ENCODE data around the gene CAMSAP1.
A peak's percentile ranks its signal among the peaks of the same experiment; 100 is the strongest.
"Not testable (repeated sequence)": the region's sequence is repeated elsewhere in the genome, so short reads cannot be mapped to it uniquely, and the experiment has no call there.

CAMSAP1 gene

GRCh38 chr9:135951889-135952663, 44.7 kb upstream of the CAMSAP1 start:
- peak; percentile 98 for DNase-seq (ENCODE audit: low spot score)
- no peak for TF ChIP-seq CTCF (conservative IDR thresholded peaks at IDR 0.05; ENCODE audit: low read depth)
- ChIA-PET POLR2A (ENCODE audit: low non-redundant PET) (interaction anchor here (0.5 to 0.6 kb wide), 2 partner anchors 9 to 315 kb away, joined by 3 read pairs; no protein-coding TSS in a partner anchor), CTCF (interaction anchor here (0.6 to 1.4 kb wide), 4 partner anchors 8 to 1678 kb away, joined by 4 to 5 read pairs (median 4); no protein-coding TSS in a partner anchor)
- H3K27ac ChIP-seq: peak overlapping the region; percentile 98

- CTCF ChIA-PET: interaction anchor here (1.4 kb wide), 1 partner anchor 9 kb away, joined by 4 read pairs; no protein-coding TSS in a partner anchor
- DNase-seq (ENCODE audit: low spot score); POLR2A ChIA-PET (ENCODE audit: low non-redundant PET): not testable (repeated sequence)
- peak overlapping the region; percentile 98 for H3K27ac ChIP-seq
Measured at GRCh38 chr9:135951310-135951709, 44.0 kb upstream of the CAMSAP1 start.

- DNase-seq (ENCODE audit: low spot score); CTCF ChIA-PET: not testable (repeated sequence)
- peak overlapping the region; percentile 98 for H3K27ac ChIP-seq
- POLR2A ChIA-PET (ENCODE audit: low non-redundant PET): interaction anchor here (0.6 kb wide), 1 partner anchor 783 kb away, joined by 3 read pairs; no protein-coding TSS in a partner anchor
Measured at GRCh38 chr9:135950841-135951240, 43.5 kb upstream of the CAMSAP1 start.

- CTCF ChIA-PET: no interaction called here
- TF ChIP-seq CTCF (conservative IDR thresholded peaks at IDR 0.05; ENCODE audit: low read depth): no peak
- POLR2A ChIA-PET (ENCODE audit: low non-redundant PET): interaction anchor here (0.6 kb wide), 1 partner anchor 783 kb away, joined by 3 read pairs; no protein-coding TSS in a partner anchor
- H3K27ac ChIP-seq: peak overlapping the region; percentile 98
- DNase-seq (ENCODE audit: low spot score): no peak
Measured at GRCh38 chr9:135950135-135950682, 42.9 kb upstream of the CAMSAP1 start.

- CTCF ChIA-PET: no interaction called here
- peak overlapping the region; percentile 98 for H3K27ac ChIP-seq
- no peak for TF ChIP-seq CTCF (conservative IDR thresholded peaks at IDR 0.05; ENCODE audit: low read depth)
- DNase-seq (ENCODE audit: low spot score): no peak
- POLR2A ChIA-PET (ENCODE audit: low non-redundant PET): no interaction called here
Measured at GRCh38 chr9:135949501-135950134, 42.3 kb upstream of the CAMSAP1 start.

GRCh38 chr9:135948968-135949367, 41.6 kb upstream of the CAMSAP1 start:
- POLR2A ChIA-PET (ENCODE audit: low non-redundant PET): no interaction called here
- no peak for TF ChIP-seq CTCF (conservative IDR thresholded peaks at IDR 0.05; ENCODE audit: low read depth)
- CTCF ChIA-PET: no interaction called here
- no peak for DNase-seq (ENCODE audit: low spot score)
- H3K27ac ChIP-seq: peak overlapping the region; percentile 98

- POLR2A ChIA-PET (ENCODE audit: low non-redundant PET): no interaction called here
- CTCF ChIA-PET: interaction anchor here (0.6 kb wide), 1 partner anchor 188 kb away, joined by 3 read pairs; no protein-coding TSS in a partner anchor
- H3K27ac ChIP-seq: peak overlapping the region; percentile 98
- TF ChIP-seq CTCF (conservative IDR thresholded peaks at IDR 0.05; ENCODE audit: low read depth): no peak
- no peak for DNase-seq (ENCODE audit: low spot score)
Measured at GRCh38 chr9:135948446-135948845, 41.1 kb upstream of the CAMSAP1 start.
